Activated CD8-positive, alpha-beta memory T cell treated with anti-CD3 and anti-CD28 coated beads for 1 hour (primary cell): ENCODE data around the gene DBR1.

Experiments
- DNase-seq, 2 donors: peaks; one replicate each; pipeline ENCODE4 v3.0.0-alpha.2; 2020; ENCODE audit warnings: low read depth in 1 of 2; ENCODE audit errors: extremely low read depth in 1 of 2

Gene DBR1

DNA sequence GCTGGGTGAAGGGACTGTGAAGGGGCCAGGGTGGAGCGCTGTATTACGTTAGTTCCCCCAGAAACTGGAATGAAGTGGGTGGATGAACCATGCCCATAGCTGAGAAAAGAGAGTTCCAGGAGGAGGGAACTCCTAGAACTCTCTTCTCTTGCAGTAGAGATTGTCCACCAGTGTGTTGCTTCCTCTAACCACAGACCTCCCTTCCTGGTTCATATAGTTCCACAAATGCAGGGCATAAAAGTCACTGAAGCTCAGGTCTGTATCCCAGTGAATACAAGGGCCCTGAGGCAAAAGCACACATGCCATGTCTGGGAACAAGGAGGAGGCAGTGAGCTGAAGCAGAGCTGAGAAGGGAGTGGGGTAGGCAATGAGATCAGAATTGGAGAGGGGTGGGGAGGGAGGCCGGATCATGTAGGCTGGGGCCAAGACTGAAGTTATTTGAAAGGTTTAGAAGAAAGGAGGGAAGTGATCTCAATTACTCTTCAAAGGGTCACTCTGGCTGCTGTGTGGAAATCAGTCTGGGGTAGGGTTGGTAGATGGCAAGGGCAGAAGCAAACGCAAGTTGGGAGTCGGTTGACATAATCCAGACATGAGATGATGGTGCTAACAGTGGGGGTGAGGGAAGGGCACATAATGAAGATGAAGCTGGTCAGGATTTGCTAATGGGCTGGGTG, 49.0 kb downstream of the DBR1 start:
- no peak for DNase-seq

DNA sequence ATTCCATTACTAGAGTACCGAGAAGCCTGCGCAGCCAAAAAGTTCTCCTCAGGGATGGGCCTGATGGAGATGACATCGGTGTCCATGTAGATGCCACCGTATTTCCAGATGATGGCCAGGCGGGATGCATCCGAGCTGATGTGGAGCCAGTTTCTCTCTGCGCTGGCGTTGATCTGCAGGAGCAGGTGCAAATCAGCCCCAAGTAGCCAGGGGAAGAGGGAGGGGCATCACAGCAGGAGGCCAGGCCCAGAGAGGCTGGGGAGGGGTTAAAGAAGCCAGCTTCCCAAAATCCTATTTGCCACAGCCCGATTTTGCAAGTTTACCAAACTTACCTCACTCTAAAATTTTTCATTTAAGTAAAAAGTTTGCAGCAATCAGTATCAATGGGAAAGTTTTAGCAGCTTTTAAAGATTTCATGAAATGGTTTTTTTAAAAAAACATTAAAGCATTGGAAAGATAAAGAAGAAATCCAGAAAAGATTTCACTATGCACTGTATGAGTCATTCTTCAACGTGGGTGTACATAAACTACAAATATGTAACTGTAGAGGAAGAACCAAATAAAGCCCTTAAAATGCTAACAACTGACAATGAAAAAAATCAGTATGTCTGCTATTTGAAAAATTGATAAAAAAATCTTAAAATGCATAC, 49.9 kb downstream of the DBR1 start:
- no peak for DNase-seq

DNA sequence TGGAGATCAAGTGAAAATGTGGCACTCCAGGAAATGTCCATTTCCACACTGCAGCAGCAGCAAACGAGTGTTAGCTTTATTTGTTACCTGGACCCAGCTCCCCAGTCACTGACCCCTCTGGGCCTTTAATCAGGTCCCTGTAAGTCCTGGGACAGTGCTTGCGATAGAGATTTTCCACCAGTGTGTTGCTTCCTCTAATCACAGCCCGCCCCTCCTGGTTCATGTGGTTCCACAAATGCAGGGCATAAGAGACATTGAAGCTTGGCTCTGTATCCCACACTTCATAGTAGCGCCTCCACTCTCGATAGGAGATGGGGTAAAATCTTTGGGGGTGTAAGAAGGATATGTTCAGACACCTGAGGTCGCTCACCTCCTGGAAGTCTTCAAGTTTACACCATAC, 50.5 kb downstream of the DBR1 start:
- no peak for DNase-seq

DNA sequence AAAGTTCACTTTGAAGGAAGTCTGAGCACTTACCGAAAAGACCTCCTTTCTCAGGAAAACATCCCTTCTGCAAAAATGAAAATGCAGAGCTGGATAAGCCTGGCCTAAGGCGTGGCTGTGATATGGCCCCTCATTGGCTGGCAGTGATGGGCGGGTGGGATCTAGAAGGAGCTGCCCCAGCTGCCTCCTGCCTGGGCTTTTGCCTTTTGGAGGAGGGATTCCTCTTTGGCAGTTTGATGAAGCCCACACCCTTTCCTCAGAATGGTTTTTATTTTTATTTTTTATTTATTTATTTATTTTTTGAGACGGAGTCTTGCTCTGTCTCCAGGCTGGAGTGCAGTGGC, 55.3 kb downstream of the DBR1 start:
- DNase-seq, result no peak

DNA sequence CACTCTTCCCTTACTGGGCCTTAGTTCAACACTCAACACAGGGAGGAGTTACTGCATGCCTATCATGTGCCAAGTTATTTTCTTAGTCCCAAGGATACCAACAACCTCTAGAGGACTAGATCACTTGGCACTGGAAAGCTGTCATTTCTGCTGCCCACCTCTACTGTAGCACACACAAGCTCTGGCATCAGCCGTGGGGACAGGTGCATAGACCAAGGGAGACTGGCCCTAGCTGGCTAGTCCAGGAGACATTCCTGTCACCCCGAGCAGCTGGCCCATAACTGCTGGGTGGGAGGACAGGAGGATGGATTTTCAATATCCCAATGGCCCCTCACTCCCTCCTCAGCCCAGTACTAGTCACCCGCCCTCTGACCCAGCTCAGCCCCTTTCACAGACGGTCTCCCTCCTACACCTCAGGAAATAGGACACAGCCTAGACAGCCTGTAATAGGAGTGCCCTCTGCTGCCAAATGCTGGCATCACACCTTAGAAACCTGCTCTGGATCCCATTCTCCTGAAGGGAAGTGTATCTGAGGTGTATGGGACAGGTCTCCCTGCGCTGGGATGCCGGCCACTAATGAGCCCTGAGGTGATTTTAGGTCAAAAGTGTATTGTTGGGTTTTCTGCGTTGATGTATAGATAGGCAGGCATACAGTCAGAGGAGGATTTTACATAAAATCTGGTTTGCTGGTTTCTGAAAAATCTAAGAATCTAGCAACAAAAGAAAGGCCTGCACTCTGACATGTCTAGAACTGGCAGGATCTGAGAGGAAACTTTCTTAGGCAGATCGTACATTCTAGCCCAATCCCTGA, 55.9 kb downstream of the DBR1 start:
- DNase-seq, result peak in 1 of 2 donors; percentile 27

DNA sequence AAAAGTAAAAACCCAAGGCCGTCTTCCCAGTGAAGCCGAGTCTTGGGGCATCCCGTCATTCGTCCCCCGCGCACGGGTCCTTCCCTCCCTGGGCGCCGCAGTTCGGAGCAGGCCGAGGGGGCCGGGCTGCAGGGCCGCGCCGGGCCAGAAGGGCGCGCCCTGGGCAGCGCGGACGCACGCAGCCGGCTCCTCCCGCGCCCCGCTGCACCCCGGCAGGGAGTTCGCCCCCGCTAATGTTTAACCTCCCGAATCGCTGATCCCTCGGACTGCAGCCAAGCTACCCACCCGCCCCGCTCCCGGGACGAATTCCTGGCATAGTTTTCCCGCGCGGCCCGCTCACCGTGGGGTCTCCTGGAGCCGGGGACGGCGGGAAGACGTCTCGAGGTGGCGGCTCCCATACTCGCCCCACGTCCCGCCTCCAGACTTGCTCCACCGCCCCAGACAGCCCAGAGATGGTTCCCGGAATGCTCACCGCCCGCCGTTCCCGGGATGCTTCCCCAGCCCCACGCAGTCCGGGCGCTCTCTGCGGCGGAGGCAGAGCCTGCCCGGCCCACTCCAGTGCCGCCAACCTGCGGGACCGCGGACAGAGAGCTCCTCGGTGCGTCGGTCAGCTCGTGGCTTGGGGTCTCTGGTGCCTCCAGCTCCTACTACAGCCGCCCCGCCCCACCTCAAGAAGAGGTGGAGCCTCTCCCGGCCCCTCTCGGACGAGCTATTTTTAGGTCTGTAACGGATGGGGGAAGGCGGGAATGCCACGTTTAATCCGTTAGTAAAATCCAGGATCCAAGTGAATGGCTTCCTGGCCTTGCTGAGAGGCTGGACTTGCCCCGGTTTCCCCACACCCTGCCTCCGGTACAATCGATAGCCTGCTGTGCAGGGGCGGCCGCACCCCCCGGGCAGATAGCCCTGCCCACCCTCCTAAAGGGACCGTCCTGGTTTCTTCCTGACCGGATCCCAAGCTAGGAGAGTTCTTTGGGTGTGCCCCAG, 59.4 kb downstream of the DBR1 start, which contains the start of gene DZIP1L:
TSS of gene DZIP1L (minus strand) at position 621 of the 984 bp plus-strand sequence. CDS start 11,637 bp downstream, outside the sequence.
- peak in 1 of 2 donors; percentile 11 for DNase-seq

DNA sequence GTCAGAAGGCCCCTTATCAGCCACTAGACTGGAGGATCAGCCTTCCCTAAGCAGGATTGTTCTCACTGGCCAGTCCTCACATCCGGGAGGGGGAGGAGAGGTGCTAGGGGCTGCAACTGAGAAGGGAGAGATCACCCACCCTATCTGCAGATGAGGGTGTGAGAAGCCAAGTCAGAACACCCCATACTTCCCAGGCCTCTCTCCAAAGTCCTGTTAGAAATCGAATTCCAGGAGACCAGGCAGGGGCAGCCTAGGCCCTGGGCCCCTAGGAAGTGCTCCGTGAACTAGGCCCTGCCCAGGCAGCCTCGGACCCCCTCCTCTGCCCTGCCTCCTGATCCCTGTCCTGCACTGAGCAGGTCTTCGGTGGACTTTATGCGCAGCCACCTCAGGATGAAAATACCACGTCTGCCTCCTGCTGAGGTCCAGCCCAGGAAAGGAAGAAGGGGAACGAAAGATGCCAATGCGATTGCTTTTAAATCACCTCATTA, 60.2 kb downstream of the DBR1 start:
- DNase-seq, result no peak

DNA sequence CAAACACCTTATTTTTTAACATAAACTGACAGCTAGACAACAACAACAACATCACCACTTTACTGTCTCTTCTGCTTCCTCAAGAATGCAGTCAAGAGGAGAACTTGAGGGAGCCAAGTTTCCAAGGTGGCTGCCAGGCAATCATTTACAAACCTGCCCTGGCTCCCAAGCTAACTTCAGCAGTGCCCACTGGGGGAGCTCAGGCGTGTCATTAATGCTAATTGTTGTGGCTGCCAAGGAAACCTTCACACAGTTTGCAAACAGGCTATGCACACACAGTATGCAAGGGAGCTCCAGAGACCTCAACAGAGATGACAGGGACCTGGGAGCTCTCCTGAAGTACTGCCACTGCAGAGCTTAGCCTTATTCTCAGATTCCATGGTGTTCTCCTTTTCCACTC, 61.4 kb downstream of the DBR1 start:
- DNase-seq, result no peak

DNA sequence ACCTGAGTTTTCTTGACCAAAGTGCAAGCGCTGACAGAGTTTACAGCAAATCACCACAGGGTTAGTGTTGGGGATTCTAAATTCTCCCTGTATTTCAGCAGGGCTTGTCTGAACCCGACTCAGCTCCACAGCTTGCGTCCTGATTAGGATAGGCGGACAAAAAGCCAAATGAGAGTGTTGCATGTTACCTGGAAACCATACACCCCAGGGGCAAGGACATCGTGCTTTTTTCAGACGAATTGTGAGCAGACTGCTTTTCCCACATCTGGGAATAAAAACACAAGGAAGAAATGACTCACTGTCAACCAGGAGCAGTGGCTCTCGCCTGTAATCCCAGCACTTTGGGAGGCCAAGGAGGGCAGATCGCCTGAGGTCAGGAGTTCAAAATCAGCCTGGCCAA, 62.4 kb downstream of the DBR1 start:
- no peak for DNase-seq
